Measurements from ENCODE around the gene BAK1.
"Not testable (repeated sequence)": the region's sequence is repeated elsewhere in the genome, so short reads cannot be mapped to it uniquely, and the experiment has no call there.

BAK1 gene

DNA sequence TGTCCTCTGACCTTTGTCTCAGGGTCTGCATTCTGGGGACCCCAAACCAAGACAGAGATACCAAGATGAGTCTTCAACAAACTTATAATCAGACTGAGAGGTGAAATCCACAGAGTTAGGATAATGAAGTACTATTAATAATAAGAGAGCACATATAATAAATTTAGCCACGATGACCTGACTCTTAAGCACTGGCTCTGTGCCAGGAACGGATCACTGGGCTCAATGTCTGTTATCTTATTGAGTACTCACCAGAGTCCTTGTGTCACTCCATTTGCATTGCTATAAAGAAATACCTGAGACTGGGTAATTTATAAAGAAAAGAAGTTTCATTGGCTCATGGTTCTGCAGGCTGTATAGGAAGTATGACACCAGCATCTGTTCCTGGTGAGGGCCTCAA lies 22.1 kb upstream of the BAK1 start:
- no peaks in the 10 kb centered on the region for H3K36me3 ChIP-seq
- peaks cover 22 to 38% (median 31%) of the 10 kb centered on the region in 10 experiments for H3K4me1 ChIP-seq
- no peak overlapping the region for H3K9ac ChIP-seq
- H3K9me3 ChIP-seq (replicated peaks in 1 of 11): peaks cover 0 to 8% (median 0%) of the 10 kb centered on the region in 11 experiments; a peak in 1 of 22 replicates
- no peak for TF ChIP-seq Cebpa-rat (IDR thresholded peaks at IDR 0.05)
- H3K27ac ChIP-seq: no peak overlapping the region
- no peak overlapping the region for H3K4me2 ChIP-seq
- no peaks in the 10 kb centered on the region for H4K20me1 ChIP-seq
- H3K27me3 ChIP-seq: no peaks in the 10 kb centered on the region
- no peak overlapping the region for H3K4me3 ChIP-seq

DNA sequence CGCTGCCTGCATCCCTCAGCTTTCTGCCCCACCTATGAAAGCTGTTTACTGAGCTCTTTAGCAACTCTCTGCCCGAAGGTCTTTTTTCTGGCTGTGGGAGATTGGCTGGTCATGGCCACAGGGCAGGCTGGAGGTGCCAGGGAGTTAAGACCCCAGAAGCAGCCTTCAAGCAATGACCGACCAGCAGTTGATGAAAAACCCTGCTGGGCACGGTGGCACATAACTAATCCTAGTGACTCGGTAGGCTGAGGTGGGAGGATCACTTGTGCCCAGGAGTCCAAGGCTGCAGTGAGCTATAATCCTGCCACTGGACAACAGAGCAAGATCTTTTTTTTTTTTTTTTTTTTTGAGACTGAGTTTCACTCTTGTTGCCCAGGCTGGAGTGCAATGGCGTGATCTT lies 20.7 kb upstream of the BAK1 start:
- TF ChIP-seq Cebpa-rat (IDR thresholded peaks at IDR 0.05): no peak
- no peak overlapping the region for H3K27ac ChIP-seq
- H3K4me3 ChIP-seq: no peak overlapping the region
- H3K36me3 ChIP-seq: no peaks in the 10 kb centered on the region
- H3K4me1 ChIP-seq: peaks cover 27 to 50% (median 43%) of the 10 kb centered on the region in 10 experiments
- H3K9ac ChIP-seq: no peak overlapping the region
- H3K4me2 ChIP-seq: peak overlapping the region in 5 of 11 experiments; percentile 67 to 79 (median 73); a peak in 9 of 22 replicates
- no peaks in the 10 kb centered on the region for H3K27me3 ChIP-seq
- H3K9me3 ChIP-seq (replicated peaks in 1 of 11): peaks cover 0 to 8% (median 0%) of the 10 kb centered on the region in 11 experiments; a peak in 1 of 22 replicates
- H4K20me1 ChIP-seq: no peaks in the 10 kb centered on the region

DNA sequence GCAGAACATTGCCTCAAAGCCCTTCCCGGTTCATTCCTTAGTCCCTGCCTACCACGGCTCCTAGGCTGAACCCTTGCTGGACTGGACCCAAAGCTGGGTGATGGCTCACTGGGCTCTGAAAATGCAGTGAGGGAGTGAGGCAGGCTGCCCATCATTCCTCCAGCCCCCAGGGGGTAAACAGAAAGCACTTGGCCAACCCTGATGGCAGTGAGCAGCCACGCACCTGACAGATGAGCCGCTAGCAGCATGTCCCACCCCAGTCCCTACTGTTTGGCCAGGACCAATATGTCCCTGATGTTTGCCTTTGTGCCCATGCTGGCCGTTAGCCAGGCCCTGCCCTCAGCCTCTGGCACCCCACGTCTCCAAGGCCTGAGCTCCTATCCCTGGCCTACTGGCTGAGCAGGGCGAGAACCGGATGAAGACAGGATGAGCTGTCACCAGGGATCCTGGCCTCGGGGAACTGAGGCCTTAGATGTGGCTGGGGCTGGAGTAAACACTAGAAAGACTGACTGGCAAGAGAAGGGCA lies 19.4 kb upstream of the BAK1 start:
- Histone ChIP-seq H4K20me1 (no peaks in the 10 kb centered on the region), H3K27ac (peak overlapping the region in 4 of 11 experiments; percentile 7 to 45 (median 24); a peak in 4 of 22 replicates), H3K4me3 (no peak overlapping the region), H3K36me3 (no peaks in the 10 kb centered on the region), H3K4me2 (peak overlapping the region; percentile 12 to 79 (median 67); a peak in 20 of 22 replicates), H3K27me3 (no peaks in the 10 kb centered on the region), H3K9ac (peak overlapping the region in 2 of 11 experiments; percentile 19 to 42; a peak in 4 of 22 replicates), H3K4me1 (peaks cover 17 to 58% (median 42%) of the 10 kb centered on the region in 10 experiments), H3K9me3 (replicated peaks in 1 of 11) (peaks cover 0 to 8% (median 0%) of the 10 kb centered on the region in 11 experiments; a peak in 1 of 22 replicates)
- TF ChIP-seq Cebpa-rat (IDR thresholded peaks at IDR 0.05): no peak

DNA sequence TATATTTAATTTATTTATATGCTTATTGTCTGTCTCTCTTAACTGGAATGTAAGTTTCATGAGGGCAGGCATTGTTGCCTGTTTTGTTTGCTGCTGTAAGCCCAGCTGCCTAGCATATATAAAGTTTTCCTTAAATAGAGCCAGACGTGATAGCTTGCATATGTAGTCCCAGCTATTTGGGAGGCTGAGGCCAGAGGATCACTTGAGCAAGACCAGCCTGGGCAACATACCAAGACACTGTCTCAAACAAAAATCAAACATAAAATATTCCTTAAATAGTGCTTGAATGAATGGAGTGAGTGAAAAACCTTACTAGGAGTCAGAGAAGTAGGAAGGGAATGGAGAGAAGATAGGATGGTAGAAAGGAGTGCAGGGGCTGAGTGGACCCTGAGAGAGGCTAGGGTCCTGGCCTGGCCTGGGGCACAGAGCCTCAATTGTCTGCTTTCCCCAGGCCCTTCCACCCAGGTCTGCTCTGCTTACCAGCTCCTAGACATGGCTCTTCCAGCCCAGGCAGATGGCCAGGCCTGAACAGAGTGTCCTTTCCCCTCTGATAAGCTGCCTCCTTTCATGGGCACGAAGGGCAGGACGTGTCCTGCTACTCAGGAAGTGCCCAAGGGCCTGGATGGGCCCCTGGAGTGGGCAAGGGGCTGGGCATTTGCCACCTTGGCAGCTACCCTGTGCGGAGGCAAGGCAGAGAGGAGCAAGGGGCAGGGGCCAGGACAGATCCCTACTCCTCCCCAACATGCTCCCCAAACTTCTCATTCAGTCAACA lies 17.7 kb upstream of the BAK1 start:
- H3K36me3 ChIP-seq: no peaks in the 10 kb centered on the region
- H4K20me1 ChIP-seq: peaks cover 0 to 6% (median 0%) of the 10 kb centered on the region in 11 experiments; a peak in 1 of 22 replicates
- H3K9me3 ChIP-seq (replicated peaks in 1 of 11): peaks cover 0 to 8% (median 0%) of the 10 kb centered on the region in 11 experiments; a peak in 1 of 22 replicates
- peak overlapping the region in 8 of 11 experiments; percentile 22 to 67 (median 49); a peak in 8 of 22 replicates for H3K4me2 ChIP-seq
- peaks cover 18 to 76% (median 52%) of the 10 kb centered on the region in 10 experiments for H3K4me1 ChIP-seq
- TF ChIP-seq Cebpa-rat (IDR thresholded peaks at IDR 0.05): no peak
- no peak overlapping the region for H3K4me3 ChIP-seq
- no peak overlapping the region for H3K27ac ChIP-seq
- no peak overlapping the region for H3K9ac ChIP-seq
- peaks cover 0 to 8% (median 0%) of the 10 kb centered on the region in 11 experiments; a peak in 3 of 22 replicates for H3K27me3 ChIP-seq

DNA sequence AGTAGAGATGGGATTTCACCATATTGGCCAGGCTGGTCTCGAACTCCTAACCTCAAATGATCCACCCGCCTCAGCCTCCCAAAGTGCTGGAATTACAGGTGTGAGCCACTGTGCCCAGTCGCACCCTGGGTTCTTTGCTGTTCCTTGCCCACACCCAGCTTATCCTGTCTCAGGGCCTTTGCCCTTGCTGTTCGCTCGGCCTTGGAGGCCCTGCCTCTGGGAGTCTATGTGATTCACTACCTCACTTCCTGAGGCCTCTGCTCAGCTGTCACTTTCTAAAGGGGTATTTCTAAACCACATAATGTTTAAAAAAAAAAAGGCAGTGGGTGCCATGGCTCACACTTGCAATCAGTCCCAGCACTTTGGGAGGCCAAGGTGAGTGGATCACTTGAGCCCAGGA lies 16.8 kb upstream of the BAK1 start:
- peaks cover 24 to 84% (median 61%) of the 10 kb centered on the region in 10 experiments for H3K4me1 ChIP-seq
- H3K36me3 ChIP-seq; H4K20me1 ChIP-seq; H3K9ac ChIP-seq; H3K9me3 ChIP-seq (replicated peaks in 1 of 11); H3K4me3 ChIP-seq; H3K27ac ChIP-seq: not testable (repeated sequence)
- H3K4me2 ChIP-seq: peak overlapping the region in 10 of 11 experiments; percentile 22 to 67 (median 42); a peak in 16 of 22 replicates
- peaks cover 0 to 12% (median 0%) of the 10 kb centered on the region in 11 experiments; a peak in 3 of 22 replicates for H3K27me3 ChIP-seq

DNA sequence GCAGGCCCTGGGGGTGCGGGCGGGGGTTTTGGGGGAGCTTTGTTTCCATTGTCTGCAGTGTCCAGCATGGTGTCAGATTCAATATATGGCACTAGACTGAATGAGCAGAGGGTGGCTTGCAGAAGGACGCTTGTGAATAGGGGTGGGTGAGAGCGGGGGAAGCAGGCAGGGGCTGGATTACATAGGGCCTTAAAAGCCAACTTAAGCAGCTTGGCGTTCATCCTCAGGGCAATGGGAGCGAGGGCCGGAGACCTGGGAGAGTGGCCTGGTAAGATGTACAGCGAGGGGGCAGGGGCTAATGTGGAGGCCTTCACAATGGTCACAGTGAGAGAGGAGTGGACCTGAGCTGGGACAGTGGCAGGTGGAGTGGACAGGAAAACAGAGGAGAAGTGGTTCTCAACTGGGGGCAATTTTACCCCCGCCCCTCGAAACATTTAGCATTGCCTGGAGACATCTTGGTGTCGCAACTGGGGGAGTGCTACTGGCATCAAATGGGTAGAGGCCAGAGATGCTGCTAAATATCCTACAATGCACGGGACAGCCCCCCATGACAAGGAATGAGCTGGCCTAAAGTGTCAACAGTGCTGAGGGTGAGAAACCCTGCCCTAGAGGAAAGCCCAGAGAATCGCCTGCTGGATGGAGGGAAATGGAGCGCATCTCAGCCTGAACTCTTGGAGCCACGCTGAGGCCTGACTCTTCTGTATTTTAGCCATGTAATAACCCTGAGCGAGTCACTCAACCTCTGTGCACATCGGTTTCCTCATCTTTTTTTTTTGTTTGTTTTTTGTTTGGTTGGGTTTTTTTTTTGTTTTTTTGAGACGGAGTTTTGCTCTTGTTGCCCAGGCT lies 15.1 kb upstream of the BAK1 start:
- peaks cover 33 to 94% (median 74%) of the 10 kb centered on the region in 10 experiments for H3K4me1 ChIP-seq
- H3K9me3 ChIP-seq (replicated peaks in 1 of 11): 0 out of 22 replicates have a peak, but pooled peaks cover 0 to 2% (median 0%) of the 10 kb centered on the region in 11 experiments
- peak overlapping the region in 9 of 11 experiments; percentile 4 to 54 (median 31); a peak in 14 of 22 replicates for H3K4me2 ChIP-seq

DNA sequence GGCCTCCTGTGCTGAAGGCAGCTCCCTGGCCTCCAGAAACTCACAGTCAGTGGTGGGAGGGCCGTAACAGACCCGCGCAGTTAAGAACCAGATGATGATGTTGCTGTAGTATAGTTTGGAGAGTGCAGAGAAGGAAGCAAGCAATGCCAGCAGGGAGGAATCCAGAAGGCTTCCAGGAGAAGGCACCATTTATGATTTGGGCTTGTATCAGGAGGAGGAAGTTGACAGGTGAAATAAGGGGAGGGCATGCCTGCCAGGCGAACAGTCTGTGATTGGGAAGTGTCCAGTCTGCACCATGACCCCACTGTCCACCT lies 13.3 kb upstream of the BAK1 start:
- H3K4me2 ChIP-seq: peak overlapping the region; percentile 81 to 99 (median 96)
- no peaks in the 10 kb centered on the region for H3K9me3 ChIP-seq (replicated peaks in 1 of 11)
- peaks cover 0 to 12% (median 0%) of the 10 kb centered on the region in 11 experiments; a peak in 3 of 22 replicates for H3K27me3 ChIP-seq
- H3K4me1 ChIP-seq: peaks cover 32 to 92% (median 66%) of the 10 kb centered on the region in 10 experiments
- no peaks in the 10 kb centered on the region for H3K36me3 ChIP-seq
- peak overlapping the region in 9 of 11 experiments; percentile 5 to 54 (median 41); a peak in 13 of 22 replicates for H3K9ac ChIP-seq
- no peak for TF ChIP-seq Cebpa-rat (IDR thresholded peaks at IDR 0.05)
- H4K20me1 ChIP-seq: peaks cover 0 to 11% (median 0%) of the 10 kb centered on the region in 11 experiments; a peak in 3 of 22 replicates
- H3K4me3 ChIP-seq: peak overlapping the region in 8 of 10 experiments; percentile 20 to 62 (median 43); a peak in 14 of 20 replicates
- H3K27ac ChIP-seq: peak overlapping the region in 5 of 11 experiments; percentile 44 to 62 (median 58); a peak in 8 of 22 replicates

More for the DNA sequence above, 15.1 kb upstream of the BAK1 start:
- TF ChIP-seq Cebpa-rat (IDR thresholded peaks at IDR 0.05): no peak
- 0 out of 22 replicates have a peak overlapping the region, but pooled peaks of 1 of the 11 experiments have one; percentile 13 for H3K27ac ChIP-seq
- H4K20me1 ChIP-seq: peaks cover 0 to 11% (median 0%) of the 10 kb centered on the region in 11 experiments; a peak in 3 of 22 replicates
- peaks cover 0 to 12% (median 0%) of the 10 kb centered on the region in 11 experiments; a peak in 3 of 22 replicates for H3K27me3 ChIP-seq
- no peaks in the 10 kb centered on the region for H3K36me3 ChIP-seq
- no peak overlapping the region for H3K9ac ChIP-seq
- no peak overlapping the region for H3K4me3 ChIP-seq
